Naive B cell (primary cell): ENCODE data around the gene LHX5. TPM values are rescaled to one million over a fixed set of nuclear protein-coding genes. Genes with fewer than 3 reads are reported as not detected.
A peak's percentile ranks its signal among the peaks of the same experiment; 100 is the strongest.

Experiments
- ATAC-seq, 2 donors: fragments of 150-1000 bp; cut with Tn5 transposase; 2 replicates each; pipeline ENCODE4 v1.10.0; 2021; ENCODE audit warnings: low read depth in 2 of 2, mild to moderate bottlenecking in 2 of 2, moderate library complexity in 2 of 2
- DNase-seq: peaks from one replicate; pipeline ENCODE4 v3.0.0; 2022
- H3K27ac Mint-ChIP-seq, 6 donors: one replicate each; pipeline ENCODE4 v1.8.0; 2020 to 2022; ENCODE audit warnings: mild to moderate bottlenecking in 6 of 6, mixed read lengths in 6 of 6, moderate library complexity in 5 of 6, inconsistent platforms in 2 of 6
- H3K27me3 Mint-ChIP-seq, 3 donors: one replicate each; pipeline ENCODE4 v1.8.0; 2021 to 2022; ENCODE audit warnings: mixed read lengths in 3 of 3, mild to moderate bottlenecking in 1 of 3
- H3K36me3 Mint-ChIP-seq, 2 donors: one replicate each; pipeline ENCODE4 v1.8.0; 2020 to 2022; ENCODE audit warnings: mixed read lengths in 2 of 2, inconsistent platforms in 1 of 2, mild to moderate bottlenecking in 1 of 2
- H3K4me1 Mint-ChIP-seq, 3 donors: one replicate each; pipeline ENCODE4 v1.8.0; 2020 to 2022; ENCODE audit warnings: mixed read lengths in 3 of 3, inconsistent platforms in 1 of 3, mild to moderate bottlenecking in 1 of 3, moderate library complexity in 1 of 3
- H3K4me3 Mint-ChIP-seq, 8 donors: one replicate each; pipeline ENCODE4 v1.8.0; 2020 to 2022; ENCODE audit warnings: mild to moderate bottlenecking in 8 of 8, mixed read lengths in 8 of 8, moderate library complexity in 8 of 8, inconsistent platforms in 2 of 8
- H3K9me3 Mint-ChIP-seq, 7 donors: one replicate each; pipeline ENCODE4 v1.8.0; 2020 to 2022; ENCODE audit warnings: mixed read lengths in 7 of 7, mild to moderate bottlenecking in 5 of 7, inconsistent platforms in 2 of 7, moderate library complexity in 1 of 7
- polyA plus RNA-seq, 6 donors: library from polyadenylated mRNA; unstranded; fragments of 300-500 nt; fragmentation: Illumina TruSeq; gene quantifications; one replicate each; pipeline ENCODE4 v1.2.3, GENCODE V29; 2021; ENCODE audit warnings: low read depth in 6 of 6

Gene LHX5
- polyA plus RNA-seq, 6 donors from 2014 or later: not detected

DNA sequence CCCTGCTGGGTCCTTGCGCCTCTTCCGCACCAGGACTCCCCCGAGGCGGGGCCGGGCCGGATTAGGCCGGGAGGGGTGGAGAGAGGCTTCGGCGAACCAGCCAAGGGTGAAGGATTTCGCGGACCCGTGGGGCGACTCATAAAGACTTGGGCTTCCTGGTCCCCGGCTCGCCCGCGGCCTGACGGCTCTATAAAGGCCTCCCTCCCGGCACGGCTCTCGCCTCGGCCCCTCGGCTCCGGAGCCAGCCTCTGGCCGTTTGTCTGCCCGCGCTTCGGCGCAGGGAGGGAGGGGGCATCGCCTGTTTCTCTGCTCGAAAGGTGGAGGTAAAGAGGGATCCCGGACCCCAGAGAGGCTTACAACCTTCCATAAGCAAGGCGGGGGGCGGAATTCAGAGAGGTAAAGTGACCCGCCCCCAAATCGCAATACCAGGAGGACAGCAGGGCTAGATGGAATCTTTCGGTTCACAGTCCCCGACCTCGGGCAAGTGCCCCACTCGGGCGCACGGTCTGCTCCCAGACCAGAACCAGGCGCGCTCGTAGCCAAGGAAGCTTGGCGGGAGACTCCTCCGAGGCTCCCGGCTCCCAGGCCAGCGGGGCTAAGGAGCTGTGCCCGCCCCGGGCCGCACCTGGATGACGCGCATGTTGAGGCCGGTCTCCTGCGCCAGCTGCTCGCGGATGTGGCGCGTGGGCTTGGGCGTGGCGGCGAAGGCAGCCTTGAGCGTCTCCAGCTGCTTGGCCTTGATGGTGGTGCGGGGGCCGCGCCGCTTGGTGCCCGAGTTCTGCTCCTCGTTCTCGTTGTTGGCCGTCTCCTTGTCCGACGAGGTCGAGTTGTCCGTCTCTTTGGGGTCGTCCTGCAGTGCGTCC lies 3.9 kb downstream of the LHX5 start:
- peaks cover 0 to 6% (median 3%) of the 10 kb centered on the region in 7 donors for H3K9me3 Mint-ChIP-seq
- H3K4me1 Mint-ChIP-seq: peaks cover 27 to 36% (median 31%) of the 10 kb centered on the region in 3 donors
- ATAC-seq (no peak), DNase-seq (no peak)
- H3K36me3 Mint-ChIP-seq: peaks cover 9 to 11% of the 10 kb centered on the region in 2 donors
- H3K4me3 Mint-ChIP-seq: peak overlapping the region; percentile 7 to 86 (median 74)
- H3K27me3 Mint-ChIP-seq: peaks cover 49 to 86% (median 71%) of the 10 kb centered on the region in 3 donors
- H3K27ac Mint-ChIP-seq: peak overlapping the region in 1 of 6 donors; percentile 20

- H3K27ac Mint-ChIP-seq: peak overlapping the region in 1 of 6 donors; percentile 39
Measured at GRCh38 chr12:113467142-113467501, 4.5 kb downstream of the LHX5 start.

GRCh38 chr12:113466454-113467141 lies 5.1 kb downstream of the LHX5 start:
- H3K9me3 Mint-ChIP-seq: peaks cover 0 to 11% (median 4%) of the 10 kb centered on the region in 7 donors
- peaks cover 25 to 40% (median 36%) of the 10 kb centered on the region in 3 donors for H3K4me1 Mint-ChIP-seq
- H3K27ac Mint-ChIP-seq: peak overlapping the region in 3 of 6 donors; percentile 25 to 39 (median 32)
- H3K4me3 Mint-ChIP-seq: peak overlapping the region; percentile 58 to 83 (median 77)
- peaks cover 53 to 85% (median 71%) of the 10 kb centered on the region in 3 donors for H3K27me3 Mint-ChIP-seq
- DNase-seq (no peak), ATAC-seq (no peak)
- peaks cover 9 to 17% of the 10 kb centered on the region in 2 donors for H3K36me3 Mint-ChIP-seq

More at GRCh38 chr12:113467142-113467501, 4.5 kb downstream of the LHX5 start:
- Mint-ChIP-seq H3K9me3 (peaks cover 0 to 9% (median 3%) of the 10 kb centered on the region in 7 donors), H3K27me3 (peaks cover 54 to 86% (median 71%) of the 10 kb centered on the region in 3 donors), H3K4me3 (peak overlapping the region; percentile 37 to 83 (median 77)), H3K36me3 (peaks cover 9 to 17% of the 10 kb centered on the region in 2 donors), H3K4me1 (peaks cover 28 to 40% (median 36%) of the 10 kb centered on the region in 3 donors)
- ATAC-seq: no peak
- no peak for DNase-seq

GRCh38 chr12:113465808-113466453 lies 5.7 kb downstream of the LHX5 start:
- Mint-ChIP-seq H3K9me3 (peaks cover 0 to 12% (median 4%) of the 10 kb centered on the region in 7 donors), H3K27me3 (peaks cover 55 to 90% (median 76%) of the 10 kb centered on the region in 3 donors), H3K27ac (peak overlapping the region in 2 of 6 donors; percentile 2 to 47), H3K4me3 (peak overlapping the region in 7 of 8 donors; percentile 53 to 78 (median 61)), H3K4me1 (peaks cover 25 to 40% (median 36%) of the 10 kb centered on the region in 3 donors), H3K36me3 (peaks cover 9 to 17% of the 10 kb centered on the region in 2 donors)
- no peak for ATAC-seq
- DNase-seq: no peak

DNA sequence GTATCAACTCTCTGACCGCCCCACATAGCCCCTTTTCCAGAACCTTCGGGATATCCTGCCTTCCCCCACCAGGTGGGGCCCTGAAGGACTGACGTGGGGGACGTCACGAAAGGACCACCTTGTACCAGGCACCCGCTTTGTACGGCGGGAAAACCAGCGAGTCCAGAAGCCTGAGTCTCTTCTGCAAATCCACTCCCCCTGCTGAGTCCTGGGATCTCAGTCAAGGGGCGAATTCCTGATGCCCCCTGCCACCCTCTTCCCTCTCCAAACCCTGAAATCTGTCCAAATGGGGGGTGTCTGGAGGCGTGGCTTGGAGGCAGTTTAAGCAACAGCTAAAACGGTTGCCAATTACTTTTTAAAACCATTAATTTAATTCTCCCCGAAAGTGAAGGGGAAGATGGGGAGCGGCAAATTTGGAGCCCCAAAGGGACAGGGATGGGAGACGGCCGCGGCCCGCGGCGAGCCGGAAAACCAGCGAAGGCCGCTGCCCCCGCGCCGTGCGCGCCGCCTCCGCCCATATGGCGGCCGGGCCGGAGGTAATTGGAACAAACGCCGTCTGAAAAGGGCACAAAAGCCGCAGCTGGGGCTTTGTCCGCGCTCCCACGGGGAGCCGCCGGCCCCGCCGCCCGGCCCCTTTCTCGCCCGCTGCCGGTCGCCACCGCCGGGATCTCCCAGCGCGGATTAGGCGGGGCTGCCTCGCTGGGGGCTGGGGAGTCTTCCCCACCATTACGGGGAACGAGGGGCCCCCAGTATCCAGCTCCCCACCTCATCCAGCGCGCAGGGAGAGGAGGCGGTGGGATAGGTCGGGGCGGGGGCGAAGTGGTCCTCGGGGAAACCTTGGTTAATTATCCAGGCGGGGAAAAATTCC lies 6.6 kb downstream of the LHX5 start:
- no peak for DNase-seq
- no peak for ATAC-seq
- Mint-ChIP-seq H3K4me3 (peak overlapping the region in 7 of 8 donors; percentile 35 to 86 (median 66)), H3K9me3 (peaks cover 0 to 12% (median 4%) of the 10 kb centered on the region in 7 donors), H3K27me3 (peaks cover 55 to 90% (median 82%) of the 10 kb centered on the region in 3 donors), H3K36me3 (peaks cover 9 to 17% of the 10 kb centered on the region in 2 donors), H3K27ac (peak overlapping the region in 3 of 6 donors; percentile 28 to 47 (median 30)), H3K4me1 (peaks cover 25 to 40% (median 36%) of the 10 kb centered on the region in 3 donors)

GRCh38 chr12:113464452-113464775 lies 7.3 kb downstream of the LHX5 start:
- Mint-ChIP-seq H3K4me3 (peak overlapping the region in 7 of 8 donors; percentile 32 to 86 (median 66)), H3K9me3 (peaks cover 0 to 12% (median 4%) of the 10 kb centered on the region in 7 donors), H3K27me3 (peaks cover 57 to 90% (median 82%) of the 10 kb centered on the region in 3 donors), H3K36me3 (peaks cover 9 to 17% of the 10 kb centered on the region in 2 donors), H3K27ac (peak overlapping the region in 1 of 6 donors; percentile 28), H3K4me1 (peaks cover 25 to 40% (median 36%) of the 10 kb centered on the region in 3 donors)
- ATAC-seq (no peak), DNase-seq (no peak)

GRCh38 chr12:113463746-113464451 lies 7.8 kb downstream of the LHX5 start:
- Mint-ChIP-seq H3K4me1 (peaks cover 25 to 40% (median 36%) of the 10 kb centered on the region in 3 donors), H3K36me3 (peaks cover 9 to 17% of the 10 kb centered on the region in 2 donors), H3K27ac (peak overlapping the region in 4 of 6 donors; percentile 16 to 96 (median 82)), H3K27me3 (peaks cover 62 to 90% (median 82%) of the 10 kb centered on the region in 3 donors), H3K4me3 (peak overlapping the region; percentile 53 to 90 (median 82)), H3K9me3 (peaks cover 0 to 12% (median 4%) of the 10 kb centered on the region in 7 donors)
- no peak for ATAC-seq
- DNase-seq: no peak

DNA sequence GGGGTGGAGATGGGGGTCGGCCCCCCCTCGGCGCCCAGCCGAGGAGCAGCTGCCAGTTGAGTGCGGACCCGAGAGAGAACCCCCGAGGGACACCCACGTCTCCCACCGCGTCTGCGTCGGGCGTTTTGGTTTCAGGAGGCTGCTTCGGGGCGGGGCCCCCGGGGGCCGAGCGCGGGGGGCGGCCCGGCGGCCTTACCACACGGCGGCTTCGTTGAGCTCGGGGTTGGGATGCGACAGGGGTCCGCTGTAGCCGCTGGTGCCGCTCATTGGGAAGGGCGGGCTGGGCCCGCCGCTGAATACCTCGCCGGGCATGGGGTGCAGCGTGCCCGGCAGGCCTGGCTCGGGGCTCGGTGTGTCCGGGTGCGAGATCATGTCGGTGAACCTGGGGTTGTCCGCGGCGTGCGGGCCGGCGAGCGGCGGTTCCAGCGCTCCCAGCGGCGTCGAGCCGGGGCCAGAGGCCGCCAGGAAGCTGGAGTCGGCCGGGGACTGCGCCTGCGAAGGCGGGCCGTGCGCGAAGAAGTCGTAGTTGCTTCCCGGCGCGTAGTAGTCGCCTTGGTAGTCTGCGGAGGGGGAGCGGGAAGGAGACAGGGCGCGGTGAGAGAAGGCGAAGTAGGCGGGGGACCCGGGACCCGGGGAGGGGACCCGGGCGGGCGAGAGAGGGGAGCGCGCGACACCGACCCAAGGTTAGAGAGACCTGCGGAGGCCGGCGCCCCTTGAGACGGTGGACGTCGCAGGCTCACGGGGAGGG lies 8.5 kb downstream of the LHX5 start:
- H3K4me3 Mint-ChIP-seq: peak overlapping the region; percentile 53 to 90 (median 82)
- peaks cover 25 to 37% (median 30%) of the 10 kb centered on the region in 3 donors for H3K4me1 Mint-ChIP-seq
- H3K27ac Mint-ChIP-seq: peak overlapping the region in 1 of 6 donors; percentile 96
- DNase-seq (no peak), ATAC-seq (peak in 1 of 2 donors; percentile 14)
- peaks cover 9 to 17% of the 10 kb centered on the region in 2 donors for H3K36me3 Mint-ChIP-seq
- peaks cover 0 to 12% (median 4%) of the 10 kb centered on the region in 7 donors for H3K9me3 Mint-ChIP-seq
- H3K27me3 Mint-ChIP-seq: peaks cover 62 to 90% (median 82%) of the 10 kb centered on the region in 3 donors

DNA sequence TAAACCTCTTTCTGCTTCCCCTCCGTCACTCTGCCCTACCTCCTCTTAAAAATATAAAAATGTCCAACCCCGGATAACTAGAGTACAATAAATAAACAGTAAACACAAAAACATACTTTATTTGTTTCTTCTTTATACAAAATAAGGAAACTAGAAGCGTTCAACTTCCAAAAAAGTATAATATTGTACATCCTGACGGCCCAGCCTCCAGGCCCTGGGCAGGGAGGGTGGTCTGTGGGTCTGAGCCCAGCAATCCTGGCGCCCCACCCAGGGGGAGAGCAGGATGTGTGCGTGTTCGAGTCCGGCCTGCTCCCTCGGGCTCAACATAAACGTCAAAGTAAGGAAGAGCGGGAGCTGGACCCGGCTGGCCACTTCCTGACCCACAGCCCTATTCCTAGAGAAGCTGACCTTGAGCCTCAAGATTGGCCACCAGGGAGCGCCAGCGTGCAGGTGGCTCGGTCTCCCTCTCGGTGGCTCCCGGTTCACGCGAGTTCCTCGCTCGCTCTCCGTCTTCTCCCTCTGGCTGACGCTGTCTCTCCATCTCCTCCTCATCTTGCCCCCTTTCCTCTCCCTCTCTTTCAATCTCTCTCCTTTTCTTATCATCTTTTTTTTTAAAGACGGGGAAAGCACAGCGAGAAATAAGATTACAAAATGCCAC lies 9.4 kb downstream of the LHX5 start:
- Mint-ChIP-seq H3K4me1 (peaks cover 25 to 34% (median 30%) of the 10 kb centered on the region in 3 donors), H3K27ac (peak overlapping the region in 2 of 6 donors; percentile 44 to 65), H3K27me3 (peaks cover 68 to 90% (median 88%) of the 10 kb centered on the region in 3 donors), H3K9me3 (peaks cover 0 to 12% (median 4%) of the 10 kb centered on the region in 7 donors), H3K4me3 (peak overlapping the region; percentile 66 to 95 (median 88)), H3K36me3 (peaks cover 9 to 17% of the 10 kb centered on the region in 2 donors)
- peak; percentile 53 for DNase-seq
- ATAC-seq: peak; percentile 61 to 64

DNA sequence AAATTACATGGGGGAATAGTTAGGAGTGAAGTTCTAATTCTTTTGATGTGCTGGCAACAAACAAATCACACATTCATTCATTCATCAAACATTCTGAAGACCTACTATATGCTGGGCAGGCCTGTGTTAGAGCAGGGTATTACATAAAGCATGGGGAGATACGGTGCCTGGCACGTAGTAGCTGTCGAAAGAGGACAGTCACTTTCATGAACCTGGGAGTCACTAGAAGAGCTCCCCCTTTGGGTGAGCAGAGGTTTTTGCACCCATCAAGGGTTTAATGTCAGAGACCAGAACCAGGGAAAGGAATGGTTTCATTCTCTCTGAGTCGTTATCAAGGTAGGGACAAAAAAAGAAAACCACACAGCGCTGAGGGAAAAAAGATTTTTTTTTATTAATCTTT lies 10.0 kb downstream of the LHX5 start:
- H3K27me3 Mint-ChIP-seq: peaks cover 70 to 91% (median 88%) of the 10 kb centered on the region in 3 donors
- peaks cover 0 to 12% (median 3%) of the 10 kb centered on the region in 7 donors for H3K9me3 Mint-ChIP-seq
- H3K4me1 Mint-ChIP-seq: peaks cover 22 to 30% (median 25%) of the 10 kb centered on the region in 3 donors
- no peak for DNase-seq
- H3K4me3 Mint-ChIP-seq: peak overlapping the region in 6 of 8 donors; percentile 21 to 88 (median 53)
- peak overlapping the region in 1 of 6 donors; percentile 82 for H3K27ac Mint-ChIP-seq
- H3K36me3 Mint-ChIP-seq: peaks cover 6 to 17% of the 10 kb centered on the region in 2 donors
- no peak for ATAC-seq
